ENCODE data around the gene XBP1. TPM values are rescaled to one million over a fixed set of nuclear protein-coding genes. Genes with fewer than 3 reads are reported as not detected.

The XBP1 gene
- total RNA-seq, 4 donors from 2014 or later, result 65.6 to 113 (median 111) TPM

- H3K4me1 ChIP-seq, result peaks cover 0 to 10% (median 0%) of the 10 kb centered on the region in 4 donors
- H3K27me3 ChIP-seq, result no peaks in the 10 kb centered on the region
- H3K36me3 ChIP-seq, result peaks cover 0 to 20% (median 0%) of the 10 kb centered on the region in 3 donors
- no peak overlapping the region for H3K27ac ChIP-seq
- WGBS, 2 donors, result 76 to 83% methylated on average over 4 of the region's 4 CpGs
- no peak for DNase-seq (ENCODE audit: low spot score in 2 of 2)
- H3K4me3 ChIP-seq, result no peak overlapping the region
- H3K9me3 ChIP-seq, result no peaks in the 10 kb centered on the region
- TF ChIP-seq CTCF (IDR thresholded peaks at IDR 0.05), result no peak
- no peak for TF ChIP-seq EP300 (IDR thresholded peaks at IDR 0.05)
- no peak for TF ChIP-seq POLR2A (IDR thresholded peaks at IDR 0.05)
These were observed 22.7 kb upstream of the XBP1 start for GRCh38 chr22:28822930-28823551.

DNA sequence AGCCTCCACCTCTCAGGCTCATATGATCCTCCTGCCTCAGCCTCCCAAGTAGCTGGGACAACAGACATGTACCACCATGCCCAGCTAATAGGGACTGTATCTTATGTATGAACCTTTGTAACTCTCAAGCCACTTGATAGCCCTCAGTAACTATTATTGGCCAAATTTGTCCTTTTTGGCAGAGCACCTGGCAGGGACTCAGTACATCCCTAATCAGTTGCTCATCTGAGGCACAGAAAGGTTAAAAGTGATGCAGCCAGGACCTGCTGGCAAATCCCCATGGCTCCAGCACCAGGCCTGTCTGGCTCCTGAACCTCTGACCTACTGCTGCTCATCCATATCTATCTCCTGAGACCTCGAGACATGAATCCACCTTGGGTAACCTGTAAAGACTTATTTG, 21.1 kb upstream of the XBP1 start:
- H3K27me3 ChIP-seq, result no peaks in the 10 kb centered on the region
- no peak overlapping the region for H3K4me3 ChIP-seq
- TF ChIP-seq EP300 (IDR thresholded peaks at IDR 0.05) (no peak), CTCF (IDR thresholded peaks at IDR 0.05) (no peak), POLR2A (IDR thresholded peaks at IDR 0.05) (no peak)
- H3K4me1 ChIP-seq, result peaks cover 0 to 10% (median 0%) of the 10 kb centered on the region in 4 donors
- H3K9me3 ChIP-seq, result no peaks in the 10 kb centered on the region
- H3K27ac ChIP-seq, result no peak overlapping the region
- WGBS, 2 donors, result 82 to 83% methylated on average over 1 of the region's 1 CpG
- H3K36me3 ChIP-seq, result peaks cover 0 to 20% (median 0%) of the 10 kb centered on the region in 3 donors
- DNase-seq (ENCODE audit: low spot score in 2 of 2), result no peak

DNA sequence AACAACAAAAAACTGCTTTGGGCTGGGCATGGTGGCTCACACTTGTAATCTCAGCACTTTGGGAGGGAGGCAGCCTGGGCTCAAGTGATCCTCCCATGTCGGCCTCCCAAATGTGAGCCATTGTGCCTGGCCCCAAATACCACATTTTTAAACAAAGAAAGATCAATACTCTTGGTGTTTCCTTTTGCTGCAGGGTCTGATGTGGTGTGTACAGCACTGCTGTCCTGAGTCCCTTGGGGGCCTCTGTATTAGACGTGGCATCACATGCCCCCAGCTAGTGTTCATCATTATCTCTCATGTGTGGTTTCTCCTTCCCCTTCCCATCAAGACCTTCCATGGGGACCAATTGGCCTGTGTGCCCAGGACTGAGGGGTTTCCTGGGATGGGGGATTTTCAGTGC, 20.5 kb upstream of the XBP1 start:
- Histone ChIP-seq H3K36me3 (peaks cover 0 to 20% (median 0%) of the 10 kb centered on the region in 3 donors), H3K9me3 (no peaks in the 10 kb centered on the region), H3K4me3 (no peak overlapping the region), H3K27me3 (no peaks in the 10 kb centered on the region), H3K27ac (no peak overlapping the region), H3K4me1 (peaks cover 0 to 10% (median 0%) of the 10 kb centered on the region in 4 donors)
- DNase-seq (ENCODE audit: low spot score in 2 of 2), result no peak
- WGBS, 2 donors, result 77 to 79% methylated on average over 2 of the region's 2 CpGs
- TF ChIP-seq EP300 (IDR thresholded peaks at IDR 0.05) (no peak), CTCF (IDR thresholded peaks at IDR 0.05) (no peak), POLR2A (IDR thresholded peaks at IDR 0.05) (no peak)

DNA sequence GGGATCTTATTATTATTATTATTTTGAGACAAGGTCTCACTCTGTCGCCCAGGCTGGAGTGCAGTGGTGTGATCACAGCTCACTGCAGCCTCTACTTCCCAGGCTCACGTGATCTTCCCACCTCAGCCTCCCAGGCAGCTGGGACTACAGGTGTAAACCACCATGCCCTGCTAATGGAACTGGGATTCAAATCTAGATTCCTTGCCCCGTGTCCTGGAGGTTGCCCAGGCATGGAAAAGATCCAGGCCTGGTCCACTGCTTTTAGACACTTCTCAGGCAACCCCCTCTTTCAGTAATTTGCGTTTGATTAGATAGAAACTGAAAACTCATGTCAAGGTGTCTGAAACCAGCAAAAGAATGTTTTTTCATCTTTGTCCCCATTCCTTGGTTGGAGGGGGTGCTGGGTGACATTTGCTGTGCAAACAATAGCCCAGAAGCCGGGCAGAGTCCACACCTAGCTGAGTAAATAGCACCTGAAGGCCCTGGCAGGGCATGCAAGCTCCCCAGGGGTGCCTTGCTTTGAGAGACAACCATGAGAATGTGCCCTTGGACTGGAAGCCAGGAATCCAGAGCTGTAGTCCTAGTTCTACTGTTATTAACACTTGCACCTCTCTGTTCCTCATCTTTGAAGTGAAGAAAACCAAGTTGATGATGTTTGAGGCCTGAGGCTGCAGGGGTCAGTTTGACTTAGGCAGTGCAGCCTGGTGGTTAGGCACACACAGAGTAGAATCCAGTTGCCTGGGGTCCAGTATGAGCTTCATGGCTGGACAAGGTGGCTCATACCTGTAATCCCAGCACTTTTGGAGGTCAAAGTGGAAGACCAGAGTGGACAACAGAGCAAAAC, 19.1 kb upstream of the XBP1 start:
- no peak overlapping the region for H3K4me3 ChIP-seq
- no peak for DNase-seq (ENCODE audit: low spot score in 2 of 2)
- peaks cover 0 to 23% (median 0%) of the 10 kb centered on the region in 3 donors for H3K36me3 ChIP-seq
- H3K9me3 ChIP-seq, result no peaks in the 10 kb centered on the region
- TF ChIP-seq CTCF (IDR thresholded peaks at IDR 0.05) (no peak), EP300 (IDR thresholded peaks at IDR 0.05) (no peak), POLR2A (IDR thresholded peaks at IDR 0.05) (no peak)
- peaks cover 0 to 10% (median 0%) of the 10 kb centered on the region in 4 donors for H3K4me1 ChIP-seq
- 66 to 82% methylated on average over 5 of the region's 5 CpGs for WGBS, 2 donors
- H3K27me3 ChIP-seq, result no peaks in the 10 kb centered on the region
- peak overlapping the region in 1 of 4 donors; percentile 46 for H3K27ac ChIP-seq

All from tibial nerve (tissue), 4 donors.